Peyer's patch (tissue), 4 donors: ENCODE data around the gene TRIO.

Experiments
- POLR2A ChIP-seq, 2 donors: fragments of 450-650 bp; IDR thresholded peaks; one replicate each; pipeline ENCODE4 v1.5.1; 2017; ENCODE audit warnings: antibody characterized with exemption in 2 of 2, mild to moderate bottlenecking in 2 of 2, moderate library complexity in 2 of 2
- TF ChIP-seq, protein P1 (sequence below), 6 experiments: fragments of 450-650 bp in 4 of 6; fragments of 200-600 bp in 2 of 6; sonication (generic) in 1 of 6; IDR thresholded peaks; one replicate each; pipeline ENCODE4 v1.5.1; 2017 to 2019; ENCODE audit warnings: antibody characterized with exemption in 6 of 6, mild to moderate bottlenecking in 3 of 6, moderate library complexity in 1 of 6

DNA sequence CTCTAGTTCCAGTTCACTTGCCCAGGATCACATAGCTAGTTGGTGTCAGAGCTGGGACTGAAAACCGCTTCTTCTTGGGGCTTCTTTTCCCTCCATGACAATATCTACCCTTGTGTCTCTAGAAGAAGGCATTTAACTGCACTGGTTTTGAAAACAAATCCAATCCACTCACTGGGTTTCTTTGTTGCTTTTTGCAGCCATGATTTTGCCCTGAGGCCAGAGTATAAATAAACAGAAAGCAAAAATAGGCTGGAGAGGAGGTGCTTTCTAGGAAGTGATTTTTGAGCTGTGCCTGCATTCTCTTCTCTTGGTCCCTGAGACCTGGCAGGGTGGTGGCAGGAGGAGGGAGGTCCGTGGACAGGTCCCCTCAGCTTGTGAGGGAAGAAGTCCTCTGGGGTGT is 6.9 kb upstream of the TRIO start:
- TF ChIP-seq, protein P1, sequence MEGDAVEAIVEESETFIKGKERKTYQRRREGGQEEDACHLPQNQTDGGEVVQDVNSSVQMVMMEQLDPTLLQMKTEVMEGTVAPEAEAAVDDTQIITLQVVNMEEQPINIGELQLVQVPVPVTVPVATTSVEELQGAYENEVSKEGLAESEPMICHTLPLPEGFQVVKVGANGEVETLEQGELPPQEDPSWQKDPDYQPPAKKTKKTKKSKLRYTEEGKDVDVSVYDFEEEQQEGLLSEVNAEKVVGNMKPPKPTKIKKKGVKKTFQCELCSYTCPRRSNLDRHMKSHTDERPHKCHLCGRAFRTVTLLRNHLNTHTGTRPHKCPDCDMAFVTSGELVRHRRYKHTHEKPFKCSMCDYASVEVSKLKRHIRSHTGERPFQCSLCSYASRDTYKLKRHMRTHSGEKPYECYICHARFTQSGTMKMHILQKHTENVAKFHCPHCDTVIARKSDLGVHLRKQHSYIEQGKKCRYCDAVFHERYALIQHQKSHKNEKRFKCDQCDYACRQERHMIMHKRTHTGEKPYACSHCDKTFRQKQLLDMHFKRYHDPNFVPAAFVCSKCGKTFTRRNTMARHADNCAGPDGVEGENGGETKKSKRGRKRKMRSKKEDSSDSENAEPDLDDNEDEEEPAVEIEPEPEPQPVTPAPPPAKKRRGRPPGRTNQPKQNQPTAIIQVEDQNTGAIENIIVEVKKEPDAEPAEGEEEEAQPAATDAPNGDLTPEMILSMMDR (IDR thresholded peaks at IDR 0.05) = no peak
- no peak for TF ChIP-seq POLR2A (IDR thresholded peaks at IDR 0.05)
